Panc1 (cell line): Measurements from ENCODE around the gene EAF2.

ENCODE experiments used
- CTCF ChIP-seq: fragments of 450-650 bp; IDR thresholded peaks from 2 replicates; pipeline ENCODE4 v1.5.1; 2017; ENCODE audit warnings: mild to moderate bottlenecking
- SIN3A ChIP-seq: IDR thresholded peaks from 2 replicates; pipeline ENCODE4 v1.6.1; 2012; ENCODE audit warnings: low read depth, mild to moderate bottlenecking, low read length, moderate library complexity, borderline replicate concordance; ENCODE audit not compliant: insufficient read depth
- TCF7L2 ChIP-seq: IDR thresholded peaks from 2 replicates; pipeline ENCODE4 v1.6.1; 2011; ENCODE audit warnings: mild to moderate bottlenecking, low read depth, low read length, inconsistent platforms

GRCh38 chr3:121822973-121823372 is 12.0 kb upstream of the EAF2 start:
- TF ChIP-seq CTCF, result no peak
- no peak for TF ChIP-seq SIN3A
- no peak for TF ChIP-seq TCF7L2
